Ectodermal cell (in vitro differentiated cells): ENCODE data around the gene A3GALT2.

ENCODE experiments used
- H3K27ac ChIP-seq: 2 replicates; pipeline ENCODE4 v1.7.0; 2013; ENCODE audit warnings: mild to moderate bottlenecking, low read depth, low read length; ENCODE audit not compliant: insufficient read depth, poor library complexity, severe bottlenecking
- H3K27me3 ChIP-seq: 2 replicates; pipeline ENCODE4 v1.7.0; 2013; ENCODE audit warnings: mild to moderate bottlenecking, low read length; ENCODE audit not compliant: insufficient read depth, control insufficient read depth, poor library complexity, severe bottlenecking
- H3K36me3 ChIP-seq: one replicate; pipeline ENCODE4 v1.7.0; 2013; ENCODE audit warnings: low read length; ENCODE audit not compliant: control insufficient read depth, insufficient read depth
- H3K4me1 ChIP-seq: one replicate; pipeline ENCODE4 v1.7.0; 2013; ENCODE audit warnings: low read length; ENCODE audit not compliant: control insufficient read depth, insufficient read depth
- H3K4me3 ChIP-seq: 2 replicates; pipeline ENCODE4 v1.7.0; 2013; ENCODE audit warnings: low read depth, low read length, control low read depth; ENCODE audit not compliant: insufficient read depth
- H3K9me3 ChIP-seq: 2 replicates; pipeline ENCODE4 v1.7.0; 2013; ENCODE audit warnings: mild to moderate bottlenecking, low read length, moderate library complexity; ENCODE audit not compliant: control insufficient read depth
- WGBS, 2 experiments: methylation state at CpG; one replicate each; pipeline ENCODE4 v1.1.7; 2013; ENCODE audit warnings: missing lambda C conversion rate in 2 of 2; 5-methylcytosine and 5-hydroxymethylcytosine counted together

A3GALT2 gene

GRCh38 chr1:33350611-33351280, 29.8 kb upstream of the A3GALT2 start:
- Histone ChIP-seq H3K4me3 (peak overlapping the region; percentile 78), H3K36me3 (no peaks in the 10 kb centered on the region), H3K27me3 (peaks cover 12% of the 10 kb centered on the region), H3K9me3 (no peaks in the 10 kb centered on the region), H3K4me1 (peaks cover 54% of the 10 kb centered on the region), H3K27ac (no peak overlapping the region)
- 46 to 48% methylated on average over 6 of the region's 6 CpGs for WGBS, 2 experiments

- H3K36me3 ChIP-seq: no peaks in the 10 kb centered on the region
- peak overlapping the region; percentile 75 for H3K27ac ChIP-seq
- H3K4me3 ChIP-seq: peak overlapping the region; percentile 80
- peaks cover 58% of the 10 kb centered on the region for H3K4me1 ChIP-seq
- no peaks in the 10 kb centered on the region for H3K9me3 ChIP-seq
- WGBS, 2 experiments: 1% methylated on average over 104 of the region's 104 CpGs
- peaks cover 12% of the 10 kb centered on the region for H3K27me3 ChIP-seq
These were observed 29.1 kb upstream of the A3GALT2 start for GRCh38 chr1:33349778-33350610.

DNA sequence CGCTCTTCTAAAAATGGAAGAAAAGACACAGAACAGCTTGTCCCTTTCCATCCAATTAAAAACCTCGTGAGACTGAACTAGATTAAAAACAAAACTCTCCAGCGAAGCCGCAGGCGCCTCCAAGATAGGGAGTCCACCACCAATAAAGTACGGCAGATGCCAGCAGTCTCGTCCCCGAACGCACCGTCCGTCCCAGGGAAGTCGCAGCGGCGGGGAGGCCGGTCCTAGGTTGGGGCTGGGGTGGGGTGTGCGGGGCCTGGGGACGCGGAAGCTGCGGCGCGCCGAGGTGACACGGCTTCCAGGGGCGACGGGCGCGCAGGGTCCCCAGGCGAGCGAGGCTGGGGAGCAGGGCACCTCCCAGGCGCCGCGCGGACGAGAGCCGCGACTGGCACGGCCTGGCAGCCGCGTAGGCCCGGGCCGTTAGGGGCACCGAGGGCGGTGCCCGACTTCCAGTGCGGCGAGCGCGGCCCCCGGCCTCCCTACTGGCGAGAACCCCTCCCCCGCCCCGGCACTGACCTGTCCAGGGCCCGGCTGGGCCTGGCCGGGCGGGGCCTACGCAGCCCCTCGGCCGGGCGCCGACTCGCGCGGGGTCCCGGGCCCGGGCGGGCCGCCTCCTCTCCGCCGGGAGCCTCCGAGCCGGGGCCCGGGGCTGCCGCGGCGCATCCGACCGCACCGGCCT, 28.3 kb upstream of the A3GALT2 start:
- H3K36me3 ChIP-seq: peaks cover 6% of the 10 kb centered on the region
- WGBS, 2 experiments: 1% methylated on average over 77 to 78 of the region's 78 CpGs
- H3K27me3 ChIP-seq: peaks cover 12% of the 10 kb centered on the region
- peaks cover 58% of the 10 kb centered on the region for H3K4me1 ChIP-seq
- H3K27ac ChIP-seq: peak overlapping the region; percentile 71
- no peaks in the 10 kb centered on the region for H3K9me3 ChIP-seq
- H3K4me3 ChIP-seq: peak overlapping the region; percentile 80

DNA sequence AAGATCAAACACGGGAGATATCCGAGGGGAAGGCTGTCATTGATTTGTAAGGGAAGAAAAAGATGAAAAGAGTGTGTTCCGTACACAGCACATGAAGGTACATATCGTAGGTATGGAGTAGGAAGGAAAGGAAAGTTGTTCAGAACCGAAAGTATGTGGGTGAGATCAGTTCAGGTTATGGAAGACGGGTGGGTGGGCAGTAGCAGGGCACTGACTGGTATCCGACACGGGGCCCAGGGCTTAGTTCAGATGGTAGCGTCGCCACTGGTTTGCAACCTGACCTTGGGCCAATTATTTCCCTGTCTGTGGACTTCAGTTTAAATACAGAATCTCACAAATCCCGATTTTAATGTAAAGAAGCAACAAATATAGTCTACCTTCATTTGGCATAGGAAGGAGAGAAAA, 27.8 kb upstream of the A3GALT2 start:
- H3K27ac ChIP-seq: no peak overlapping the region
- H3K27me3 ChIP-seq: peaks cover 12% of the 10 kb centered on the region
- peaks cover 7% of the 10 kb centered on the region for H3K36me3 ChIP-seq
- H3K9me3 ChIP-seq: no peaks in the 10 kb centered on the region
- 4 to 5% methylated on average over 11 of the region's 11 CpGs for WGBS, 2 experiments
- peak overlapping the region; percentile 80 for H3K4me3 ChIP-seq
- H3K4me1 ChIP-seq: peaks cover 59% of the 10 kb centered on the region

GRCh38 chr1:33348194-33348593, 27.3 kb upstream of the A3GALT2 start:
- Histone ChIP-seq H3K27me3 (peaks cover 12% of the 10 kb centered on the region), H3K27ac (no peak overlapping the region), H3K36me3 (peaks cover 9% of the 10 kb centered on the region), H3K4me1 (peaks cover 57% of the 10 kb centered on the region), H3K4me3 (peak overlapping the region; percentile 80), H3K9me3 (no peaks in the 10 kb centered on the region)
- WGBS, 2 experiments: 56 to 59% methylated on average over 2 of the region's 2 CpGs

GRCh38 chr1:33347650-33347992, 26.7 kb upstream of the A3GALT2 start:
- Histone ChIP-seq H3K4me1 (peaks cover 60% of the 10 kb centered on the region), H3K27me3 (peaks cover 12% of the 10 kb centered on the region), H3K36me3 (peaks cover 9% of the 10 kb centered on the region), H3K27ac (no peak overlapping the region), H3K9me3 (no peaks in the 10 kb centered on the region), H3K4me3 (peak overlapping the region; percentile 80)
- WGBS, 2 experiments: 55 to 65% methylated on average over 5 of the region's 5 CpGs

- H3K4me1 ChIP-seq: peaks cover 65% of the 10 kb centered on the region
- no peaks in the 10 kb centered on the region for H3K9me3 ChIP-seq
- 61 to 69% methylated on average over 2 of the region's 2 CpGs for WGBS, 2 experiments
- peaks cover 12% of the 10 kb centered on the region for H3K27me3 ChIP-seq
- H3K27ac ChIP-seq: no peak overlapping the region
- peaks cover 9% of the 10 kb centered on the region for H3K36me3 ChIP-seq
- peak overlapping the region; percentile 80 for H3K4me3 ChIP-seq
These were observed 26.2 kb upstream of the A3GALT2 start for GRCh38 chr1:33346927-33347649.

DNA sequence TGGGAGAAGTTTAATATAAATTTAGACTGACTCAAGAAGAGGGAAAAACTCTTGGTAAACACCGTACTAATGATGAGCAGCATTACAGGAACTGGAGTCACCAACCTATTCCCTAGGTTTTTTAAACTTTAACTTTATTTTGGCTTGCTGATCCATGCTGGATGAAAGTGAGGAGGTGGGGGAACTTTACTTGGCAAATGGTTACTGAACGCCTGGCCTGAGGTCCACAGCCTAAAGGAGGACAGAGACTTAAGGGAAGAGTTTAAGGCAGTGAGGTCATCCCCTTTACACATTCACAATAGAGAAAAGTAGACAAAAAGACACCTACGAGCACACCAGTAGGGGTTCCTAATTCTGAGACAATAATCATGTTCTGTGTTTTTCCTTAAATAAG, 25.6 kb upstream of the A3GALT2 start:
- H3K27ac ChIP-seq: no peak overlapping the region
- peaks cover 9% of the 10 kb centered on the region for H3K36me3 ChIP-seq
- 53 to 73% methylated on average over 2 to 3 of the region's 3 CpGs for WGBS, 2 experiments
- peaks cover 70% of the 10 kb centered on the region for H3K4me1 ChIP-seq
- peak overlapping the region; percentile 80 for H3K4me3 ChIP-seq
- peaks cover 12% of the 10 kb centered on the region for H3K27me3 ChIP-seq
- no peaks in the 10 kb centered on the region for H3K9me3 ChIP-seq

- Histone ChIP-seq H3K36me3 (peaks cover 9% of the 10 kb centered on the region), H3K4me1 (peaks cover 73% of the 10 kb centered on the region), H3K27me3 (no peaks in the 10 kb centered on the region), H3K9me3 (no peaks in the 10 kb centered on the region), H3K4me3 (no peak overlapping the region), H3K27ac (no peak overlapping the region)
- WGBS, 2 experiments: 94 to 95% methylated on average over 2 of the region's 2 CpGs
These were observed 24.1 kb upstream of the A3GALT2 start for GRCh38 chr1:33344896-33345560.
